ENCODE data around the gene LHFPL3. TPM values are rescaled to one million over a fixed set of nuclear protein-coding genes. Genes with fewer than 3 reads are reported as not detected.
A peak's percentile ranks its signal among the peaks of the same experiment; 100 is the strongest.
"Not testable (repeated sequence)": the region's sequence is repeated elsewhere in the genome, so short reads cannot be mapped to it uniquely, and the experiment has no call there.

LHFPL3 gene
- total and polyA plus RNA-seq, 2 experiments from 2014 or later: not detected

- no peak for TF ChIP-seq CTCF (IDR thresholded peaks at IDR 0.05; ENCODE audit: low read depth, low read length)
- Histone ChIP-seq H3K4me3 (no peak overlapping the region), H3K27me3 (no peaks in the 10 kb centered on the region), H3K36me3 (no peaks in the 10 kb centered on the region), H3K9me3 (ENCODE audit: low read depth) (no peaks in the 10 kb centered on the region), H3K27ac (no peak overlapping the region), H3K4me1 (ENCODE audit: low read depth) (no peaks in the 10 kb centered on the region)
- DNase-seq (ENCODE audit: low read depth in 1 of 2, low spot score in 1 of 2): peak in 1 of 2 donors; percentile 76
Measured at GRCh38 chr7:104922182-104923009, 594.0 kb downstream of the LHFPL3 start.

GRCh38 chr7:104923010-104923421 lies 594.6 kb downstream of the LHFPL3 start:
- Histone ChIP-seq H3K36me3 (no peaks in the 10 kb centered on the region), H3K9me3 (ENCODE audit: low read depth) (no peaks in the 10 kb centered on the region), H3K4me3 (no peak overlapping the region), H3K27ac (no peak overlapping the region), H3K27me3 (no peaks in the 10 kb centered on the region), H3K4me1 (ENCODE audit: low read depth) (no peaks in the 10 kb centered on the region)
- TF ChIP-seq CTCF (IDR thresholded peaks at IDR 0.05; ENCODE audit: low read depth, low read length): peak; percentile 84
- DNase-seq (ENCODE audit: low read depth in 1 of 2, low spot score in 1 of 2): peak; percentile 88 to 94

GRCh38 chr7:104926189-104926588 lies 597.8 kb downstream of the LHFPL3 start:
- DNase-seq (ENCODE audit: low read depth in 1 of 2, low spot score in 1 of 2); H3K4me1 ChIP-seq (ENCODE audit: low read depth); H3K9me3 ChIP-seq (ENCODE audit: low read depth); H3K36me3 ChIP-seq; H3K27ac ChIP-seq; H3K27me3 ChIP-seq; H3K4me3 ChIP-seq: not testable (repeated sequence)

GRCh38 chr7:104926601-104927041 lies 598.2 kb downstream of the LHFPL3 start:
- no peaks in the 10 kb centered on the region for H3K9me3 ChIP-seq (ENCODE audit: low read depth)
- H3K4me3 ChIP-seq: no peak overlapping the region
- no peak for DNase-seq (ENCODE audit: low read depth in 1 of 2, low spot score in 1 of 2)
- peaks cover 10% of the 10 kb centered on the region for H3K4me1 ChIP-seq (ENCODE audit: low read depth)
- no peak for TF ChIP-seq CTCF (IDR thresholded peaks at IDR 0.05; ENCODE audit: low read depth, low read length)
- H3K36me3 ChIP-seq: no peaks in the 10 kb centered on the region
- H3K27ac ChIP-seq: no peak overlapping the region
- no peaks in the 10 kb centered on the region for H3K27me3 ChIP-seq

GRCh38 chr7:104927055-104927454 lies 598.7 kb downstream of the LHFPL3 start:
- DNase-seq (ENCODE audit: low read depth in 1 of 2, low spot score in 1 of 2): peak in 1 of 2 donors; percentile 16
- Histone ChIP-seq H3K4me1 (ENCODE audit: low read depth) (peaks cover 15% of the 10 kb centered on the region), H3K36me3 (no peaks in the 10 kb centered on the region), H3K27me3 (no peaks in the 10 kb centered on the region), H3K27ac (no peak overlapping the region), H3K9me3 (ENCODE audit: low read depth) (no peaks in the 10 kb centered on the region), H3K4me3 (no peak overlapping the region)
- no peak for TF ChIP-seq CTCF (IDR thresholded peaks at IDR 0.05; ENCODE audit: low read depth, low read length)

- Histone ChIP-seq H3K36me3 (no peaks in the 10 kb centered on the region), H3K9me3 (ENCODE audit: low read depth) (no peaks in the 10 kb centered on the region), H3K27ac (no peak overlapping the region), H3K4me1 (ENCODE audit: low read depth) (peaks cover 15% of the 10 kb centered on the region), H3K27me3 (no peaks in the 10 kb centered on the region), H3K4me3 (no peak overlapping the region)
- DNase-seq (ENCODE audit: low read depth in 1 of 2, low spot score in 1 of 2): no peak
- no peak for TF ChIP-seq CTCF (IDR thresholded peaks at IDR 0.05; ENCODE audit: low read depth, low read length)
Measured at GRCh38 chr7:104928721-104929400, 600.5 kb downstream of the LHFPL3 start.
